Activated T-cell treated with anti-CD3 and anti-CD28 coated beads for 4 hours (primary cell): ENCODE data around the gene CHCT1.
"Not testable (repeated sequence)": the region's sequence is repeated elsewhere in the genome, so short reads cannot be mapped to it uniquely, and the experiment has no call there.

Experiments used
- DNase-seq: peaks from one replicate; pipeline ENCODE4 v3.0.0-alpha.2; 2020

CHCT1 gene

DNA sequence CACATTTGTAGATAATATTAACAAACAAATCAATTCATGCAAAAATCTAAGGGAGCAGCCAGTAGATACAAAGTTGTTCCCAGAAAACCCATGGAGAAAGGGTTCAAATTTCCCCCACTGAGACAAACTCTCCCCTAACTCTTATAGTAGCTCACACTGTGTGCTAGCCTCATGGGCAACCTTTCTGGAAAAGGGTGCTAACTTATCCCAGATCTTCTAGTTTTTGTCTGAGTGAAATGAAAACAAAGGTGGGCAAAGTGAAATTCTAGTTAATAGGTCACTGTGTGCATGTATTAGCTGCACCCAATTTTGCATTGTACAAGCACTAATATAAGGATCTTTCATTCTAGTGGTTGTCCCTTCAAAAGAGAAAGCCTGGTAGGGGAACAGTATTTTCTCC is 20.5 kb upstream of the CHCT1 start:
- DNase-seq = no peak

DNA sequence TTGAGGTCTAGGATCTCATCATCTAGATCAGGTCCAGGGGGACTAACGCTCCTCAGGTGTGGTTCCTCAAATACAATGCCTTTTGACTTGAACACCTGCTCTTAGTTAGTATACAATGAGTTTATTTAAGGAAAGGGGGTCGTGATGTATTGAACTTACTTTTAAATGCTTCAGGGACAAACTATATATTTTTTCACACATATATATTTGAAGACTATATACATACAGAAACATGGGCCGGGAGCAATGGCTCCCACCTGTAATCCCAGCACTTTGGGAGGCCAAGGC is 18.8 kb upstream of the CHCT1 start:
- no peak for DNase-seq

DNA sequence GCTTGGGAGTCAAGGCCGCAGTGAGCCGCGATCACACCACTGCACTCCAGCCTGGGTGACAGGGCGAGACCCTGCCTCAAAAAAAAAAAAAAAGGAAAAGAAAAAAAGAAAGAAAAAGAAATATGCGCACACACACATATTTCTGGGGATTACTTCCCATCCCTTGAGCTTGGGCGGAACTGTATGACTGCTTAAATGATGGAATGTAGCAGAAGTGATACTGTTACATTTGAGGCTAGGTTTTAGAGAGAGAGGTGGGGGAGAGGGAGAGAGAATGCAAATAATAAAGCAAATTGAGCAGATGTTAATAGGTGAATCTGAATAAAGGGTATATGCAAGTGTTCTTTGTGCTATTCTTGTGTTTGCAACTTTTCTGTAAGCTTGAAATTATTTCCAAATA is 18.3 kb upstream of the CHCT1 start:
- DNase-seq = no peak

DNA sequence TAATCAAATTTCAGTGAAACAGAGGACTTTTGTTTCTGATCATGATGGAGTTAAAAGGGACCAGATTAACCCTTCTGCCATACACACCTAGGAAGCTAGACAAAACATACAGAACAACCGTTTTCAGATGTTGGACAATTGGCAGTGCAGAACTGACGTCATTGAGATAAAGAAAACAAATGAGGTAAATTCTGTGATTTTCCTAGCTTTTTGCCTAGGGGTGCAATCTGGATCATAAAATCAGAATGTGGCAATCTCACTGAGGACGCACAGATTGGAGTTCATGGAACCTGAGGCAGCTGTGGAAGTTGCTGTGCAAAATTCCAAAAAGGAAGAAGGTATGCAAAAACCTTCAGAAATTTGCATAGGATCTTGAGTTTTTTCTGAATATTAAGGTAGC is 15.4 kb upstream of the CHCT1 start:
- DNase-seq = no peak

DNA sequence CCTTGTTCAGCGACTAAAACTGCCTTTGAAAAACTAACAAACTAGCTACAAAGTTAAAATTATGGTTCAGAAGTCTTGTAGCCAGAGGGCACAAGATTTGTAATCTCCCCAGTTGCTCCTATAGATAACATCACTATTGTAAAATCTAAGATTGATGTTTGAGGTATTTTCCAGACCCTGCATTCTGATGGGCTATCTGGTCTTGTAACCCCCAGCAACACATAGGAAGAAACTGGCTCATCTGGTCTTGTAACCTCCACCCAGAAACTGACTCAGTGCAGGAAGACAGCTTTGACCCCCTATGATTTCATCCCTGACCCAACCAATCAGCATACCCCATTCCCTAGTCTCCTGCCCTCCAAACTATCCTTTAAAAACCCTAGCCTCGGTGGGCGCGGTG is 12.3 kb upstream of the CHCT1 start:
- no peak for DNase-seq

DNA sequence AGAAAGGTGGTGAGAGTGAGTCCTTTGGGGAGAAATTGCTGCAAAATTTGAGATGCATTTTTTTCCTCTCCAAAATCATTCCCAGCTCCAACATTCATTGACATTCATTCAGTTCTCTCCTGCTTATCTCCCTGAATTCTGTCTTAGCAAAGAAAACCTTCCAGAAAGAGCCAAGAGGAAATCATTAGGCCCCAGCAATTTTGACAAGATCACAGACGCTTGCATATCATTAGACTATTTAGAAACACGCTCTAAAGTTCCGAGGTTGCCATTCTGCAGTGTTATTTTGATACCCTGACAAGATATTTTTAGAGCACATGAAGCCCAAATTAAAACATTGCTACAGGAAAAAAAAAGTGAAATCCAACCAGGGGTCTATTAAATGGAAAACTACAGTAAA is 9.6 kb upstream of the CHCT1 start:
- DNase-seq = no peak

DNA sequence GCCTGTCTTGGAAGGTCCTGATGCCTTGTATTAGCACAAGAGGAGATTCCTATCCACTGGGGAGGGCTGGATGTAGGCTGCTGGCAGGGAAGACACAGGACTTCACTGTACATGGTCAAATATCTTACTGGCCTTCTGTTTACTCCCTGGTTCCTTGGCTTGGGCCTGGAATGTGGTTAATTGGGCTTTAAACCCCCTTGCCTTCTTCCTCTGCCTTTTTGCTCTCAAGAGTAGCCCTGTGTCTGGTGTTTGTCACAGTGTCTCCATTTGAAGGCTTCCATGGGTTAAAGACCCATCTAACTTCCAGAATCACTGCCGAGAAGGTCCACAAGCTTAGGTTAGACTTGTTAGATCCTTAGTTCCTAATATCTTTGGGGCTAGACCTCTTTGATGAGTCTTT is 7.1 kb upstream of the CHCT1 start:
- no peak for DNase-seq

DNA sequence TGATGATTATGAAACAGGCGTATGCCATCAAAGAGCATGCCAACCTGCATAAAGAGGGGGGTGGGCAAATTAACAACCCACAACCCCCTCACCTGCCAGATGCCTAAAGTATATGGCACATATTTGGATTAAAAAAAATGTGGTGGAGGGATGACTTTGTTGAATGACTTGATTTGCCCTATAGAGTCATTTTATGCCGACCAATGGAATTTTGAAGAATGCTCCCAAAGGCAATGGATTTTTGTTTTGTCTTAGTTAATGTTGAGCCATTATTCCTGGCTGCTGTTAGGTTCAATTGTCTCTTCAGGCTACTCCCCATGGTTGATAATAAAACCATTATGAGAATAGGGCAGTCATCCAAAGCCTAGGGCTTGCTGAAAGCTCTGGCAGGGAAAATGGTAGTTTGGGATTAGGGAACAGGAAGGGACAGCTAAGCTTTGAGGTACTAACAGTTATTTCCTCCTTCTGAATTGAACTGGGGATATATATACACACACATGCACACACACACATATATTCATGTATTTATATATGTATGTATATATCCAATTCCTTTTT is 5.8 kb upstream of the CHCT1 start:
- DNase-seq = no peak

DNA sequence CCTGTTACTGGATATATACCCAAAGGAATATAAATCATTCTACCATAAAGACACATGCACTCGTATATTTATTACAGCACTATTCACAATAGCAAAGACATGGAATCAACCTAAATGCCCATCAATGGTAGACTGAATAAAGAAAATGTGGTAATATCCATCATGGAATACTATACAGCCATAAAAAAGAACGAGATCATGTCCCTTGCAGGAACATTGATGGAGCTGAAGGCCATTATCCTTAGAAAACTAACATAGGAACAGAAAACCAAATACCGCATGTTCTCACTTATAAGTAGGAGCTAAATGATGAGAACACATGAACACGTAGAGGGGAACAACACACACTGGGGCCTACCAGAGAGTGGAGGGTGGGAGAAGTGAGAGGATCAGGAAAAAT is 3.3 kb upstream of the CHCT1 start:
- not testable (repeated sequence) for DNase-seq

DNA sequence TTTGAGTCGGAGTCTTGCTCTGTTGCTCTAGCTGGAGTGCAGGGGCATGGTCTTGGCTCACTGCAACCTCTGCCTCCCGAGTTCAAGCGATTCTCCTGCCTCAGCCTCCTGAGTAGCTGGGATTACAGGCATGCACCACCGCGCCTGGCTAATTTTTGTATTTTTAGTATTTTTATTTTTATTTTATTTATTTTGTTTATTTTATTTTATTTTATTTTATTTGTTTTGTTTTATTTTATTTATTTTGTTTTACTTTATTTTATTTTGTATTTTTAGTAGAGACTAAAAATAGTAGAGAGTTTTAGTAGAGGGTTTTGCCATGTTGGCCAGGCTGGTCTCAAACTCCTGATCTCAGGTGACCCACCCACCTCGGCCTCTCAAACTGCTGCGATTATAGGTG is 2.4 kb upstream of the CHCT1 start:
- DNase-seq = not testable (repeated sequence)

DNA sequence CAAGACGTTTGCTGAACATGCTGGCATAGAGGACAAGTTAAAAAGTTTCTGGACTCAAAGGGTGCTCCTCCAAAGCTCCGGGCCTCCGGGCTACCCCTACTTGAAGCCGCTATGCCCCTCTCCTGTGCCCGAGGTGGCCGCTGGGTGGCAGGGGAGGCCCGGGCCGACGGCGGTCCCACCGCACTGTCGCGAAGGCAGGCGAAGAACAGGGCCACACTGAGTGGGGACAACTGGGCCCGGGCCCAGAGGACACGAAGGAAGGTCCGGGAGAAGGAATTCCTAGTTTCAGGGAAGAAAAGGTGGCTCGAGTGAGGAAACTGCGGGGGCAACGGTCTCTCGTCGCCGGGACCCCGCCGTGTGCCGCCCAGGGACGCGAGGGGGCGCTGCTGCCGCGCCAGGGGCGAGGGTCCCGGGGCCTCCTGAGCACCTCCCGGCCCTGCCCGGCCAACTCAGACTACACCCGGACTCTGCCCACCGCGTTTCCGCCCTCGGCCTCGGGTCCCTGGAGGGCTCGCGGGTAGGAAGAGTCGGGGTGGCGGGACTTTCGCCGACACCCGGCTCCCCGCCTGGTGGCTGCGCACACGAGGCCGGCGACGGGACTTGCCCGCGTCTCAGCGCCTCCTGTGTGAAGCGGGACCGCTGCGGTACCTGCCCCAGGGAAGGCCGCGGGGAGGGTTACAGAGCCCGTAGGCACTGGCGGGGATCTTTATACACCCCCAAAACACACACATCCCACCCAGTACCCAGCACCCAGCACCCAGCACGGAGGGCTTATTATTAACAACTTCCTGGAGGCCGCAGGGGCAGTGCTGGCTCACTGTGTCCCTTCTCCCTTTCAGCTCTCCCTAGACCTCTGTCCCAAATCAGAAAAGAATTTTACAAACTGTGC is 772 bp upstream of the CHCT1 start:
- DNase-seq = peak; percentile 66

DNA sequence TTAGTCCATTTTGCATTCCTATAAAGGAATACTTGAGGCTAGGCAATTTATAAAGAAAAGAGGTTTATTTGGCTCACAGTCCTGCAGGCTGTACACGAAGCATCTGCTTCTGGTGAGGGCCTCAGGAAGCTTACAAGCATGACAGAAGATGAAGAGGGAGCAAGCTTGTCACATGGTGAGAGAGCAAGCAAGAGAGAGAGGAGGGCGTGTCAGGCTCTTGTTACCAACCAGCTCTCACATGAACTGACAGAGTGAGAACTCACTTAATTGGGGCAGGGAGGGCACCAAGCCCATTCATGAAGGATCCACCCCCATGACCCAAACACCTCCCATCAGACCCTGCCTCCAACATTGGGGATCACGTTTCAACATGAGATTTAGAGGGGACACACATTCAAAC is 1.6 kb downstream of the CHCT1 start:
- DNase-seq = no peak

DNA sequence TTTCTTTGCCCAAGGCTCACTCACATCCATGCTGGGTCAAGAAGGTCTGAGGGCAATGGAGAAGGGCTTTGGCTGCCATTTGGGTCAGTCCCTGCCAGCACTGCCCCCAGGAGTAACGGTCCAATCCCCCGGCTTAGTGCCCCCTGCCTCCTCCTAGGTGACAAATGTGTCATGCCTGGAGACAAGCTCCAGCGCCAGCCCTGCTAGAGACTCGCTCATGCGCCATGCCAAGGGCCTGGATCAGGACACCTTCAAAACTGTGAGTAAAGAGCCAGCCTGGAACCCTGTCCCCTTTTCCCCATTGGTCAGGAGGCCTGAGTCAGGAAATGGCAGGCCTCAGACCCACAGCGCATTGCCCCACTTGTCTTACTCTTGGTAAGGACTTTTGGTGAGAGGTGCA is 3.3 kb downstream of the CHCT1 start:
- no peak for DNase-seq

DNA sequence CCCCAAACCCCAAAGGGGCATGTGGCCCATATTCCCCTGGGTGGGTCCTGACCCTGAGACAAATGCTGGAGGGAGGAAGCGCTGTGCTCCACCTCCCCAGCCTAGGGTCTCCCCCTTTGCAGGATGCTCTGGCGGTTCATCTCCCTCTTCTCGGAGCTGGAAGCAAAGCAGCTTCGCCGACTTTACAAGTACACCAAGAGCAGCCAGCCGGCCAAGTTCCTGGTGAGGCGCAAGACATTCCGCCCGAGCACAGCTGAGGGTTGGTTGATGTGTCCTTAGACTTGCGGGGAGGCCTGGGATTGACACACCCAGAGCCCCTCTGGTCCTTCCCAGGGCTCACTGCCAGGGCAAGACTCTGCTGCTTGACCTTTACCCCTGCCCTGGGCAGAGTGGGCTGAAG is 4.3 kb downstream of the CHCT1 start:
- DNase-seq = no peak

DNA sequence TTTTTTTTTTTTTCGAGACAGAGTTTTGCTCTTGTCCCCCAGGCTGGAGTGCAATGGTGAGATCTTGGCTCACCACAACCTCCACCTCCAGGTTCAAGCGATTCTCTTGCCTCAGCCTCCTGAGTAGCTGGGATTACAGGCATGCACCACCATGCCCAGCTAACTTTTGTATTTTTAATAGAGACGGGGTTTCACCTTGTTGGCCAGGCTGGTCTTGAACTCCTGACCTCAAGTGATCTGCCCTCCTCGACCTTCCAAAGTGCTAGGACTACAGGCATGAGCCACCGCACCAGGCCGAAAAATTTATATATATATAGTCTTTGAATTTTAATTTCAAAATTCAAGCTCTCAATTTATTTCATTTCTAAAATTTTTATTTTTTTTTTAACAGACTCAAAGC is 6.2 kb downstream of the CHCT1 start:
- DNase-seq = not testable (repeated sequence)

DNA sequence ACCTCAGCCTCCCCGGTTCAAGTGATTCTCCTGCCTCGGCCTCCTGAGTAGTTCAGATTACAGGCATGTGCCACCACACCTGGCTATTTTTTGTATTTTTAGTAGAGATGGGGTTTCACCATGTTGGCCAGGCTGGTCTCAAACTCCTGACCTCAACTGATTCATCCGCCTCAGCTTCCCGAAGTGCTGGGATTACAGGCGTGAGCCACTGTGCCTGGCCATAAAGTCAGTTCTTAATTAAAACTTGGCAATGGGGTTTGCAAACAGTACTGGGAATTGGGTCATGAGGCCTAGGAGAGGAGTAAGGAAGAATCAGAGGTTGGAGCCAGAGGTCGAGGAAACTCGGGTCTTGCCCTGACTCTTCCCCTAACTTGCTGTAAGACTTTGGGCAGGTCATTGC is 8.3 kb downstream of the CHCT1 start:
- not testable (repeated sequence) for DNase-seq

DNA sequence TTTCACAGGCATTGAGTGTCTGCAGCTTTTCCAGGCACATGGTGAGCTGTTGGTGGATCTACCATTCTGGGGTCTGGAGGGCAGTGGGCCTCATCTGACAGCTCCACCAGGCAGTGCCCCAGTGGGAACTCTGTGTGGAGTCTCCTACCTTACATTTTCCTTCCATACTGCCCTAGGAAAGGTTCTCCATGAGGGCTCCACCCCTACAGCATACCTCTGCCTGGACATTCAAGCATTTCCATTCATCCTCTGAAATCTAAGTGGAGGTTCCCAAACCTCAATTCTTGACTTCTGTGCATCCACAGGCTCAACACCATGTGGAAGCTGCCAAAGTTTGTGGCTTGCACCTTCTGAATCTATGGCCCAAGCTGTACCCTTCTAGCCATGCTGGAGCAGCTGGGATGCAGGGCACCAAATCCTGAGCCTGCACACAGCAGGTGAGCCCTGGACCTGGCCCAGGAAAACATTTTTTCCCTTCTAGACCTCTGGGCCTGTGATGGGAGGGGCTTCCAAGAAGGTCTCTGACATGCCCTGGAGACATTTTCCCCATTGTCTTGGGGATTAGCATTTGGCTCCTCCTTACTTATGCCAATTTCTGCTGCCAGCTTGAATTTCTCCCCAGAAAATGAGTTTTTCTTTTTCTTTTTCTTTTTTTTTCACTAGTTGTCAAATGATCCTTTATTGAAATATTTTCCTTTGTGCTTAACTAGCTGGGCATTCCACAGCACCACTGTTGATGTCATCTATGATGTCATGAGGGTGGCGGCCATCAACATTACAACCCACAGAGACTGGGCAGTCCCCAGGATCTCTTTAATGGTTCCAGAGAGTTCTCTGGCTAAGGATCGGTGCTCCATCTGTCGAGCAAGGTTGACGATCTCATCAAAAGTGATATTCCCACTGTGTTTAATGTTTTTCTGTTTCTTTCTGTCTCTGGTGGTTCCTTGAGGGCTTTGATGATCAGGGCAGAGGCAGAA is 11.0 kb downstream of the CHCT1 start:
- DNase-seq = not testable (repeated sequence)

DNA sequence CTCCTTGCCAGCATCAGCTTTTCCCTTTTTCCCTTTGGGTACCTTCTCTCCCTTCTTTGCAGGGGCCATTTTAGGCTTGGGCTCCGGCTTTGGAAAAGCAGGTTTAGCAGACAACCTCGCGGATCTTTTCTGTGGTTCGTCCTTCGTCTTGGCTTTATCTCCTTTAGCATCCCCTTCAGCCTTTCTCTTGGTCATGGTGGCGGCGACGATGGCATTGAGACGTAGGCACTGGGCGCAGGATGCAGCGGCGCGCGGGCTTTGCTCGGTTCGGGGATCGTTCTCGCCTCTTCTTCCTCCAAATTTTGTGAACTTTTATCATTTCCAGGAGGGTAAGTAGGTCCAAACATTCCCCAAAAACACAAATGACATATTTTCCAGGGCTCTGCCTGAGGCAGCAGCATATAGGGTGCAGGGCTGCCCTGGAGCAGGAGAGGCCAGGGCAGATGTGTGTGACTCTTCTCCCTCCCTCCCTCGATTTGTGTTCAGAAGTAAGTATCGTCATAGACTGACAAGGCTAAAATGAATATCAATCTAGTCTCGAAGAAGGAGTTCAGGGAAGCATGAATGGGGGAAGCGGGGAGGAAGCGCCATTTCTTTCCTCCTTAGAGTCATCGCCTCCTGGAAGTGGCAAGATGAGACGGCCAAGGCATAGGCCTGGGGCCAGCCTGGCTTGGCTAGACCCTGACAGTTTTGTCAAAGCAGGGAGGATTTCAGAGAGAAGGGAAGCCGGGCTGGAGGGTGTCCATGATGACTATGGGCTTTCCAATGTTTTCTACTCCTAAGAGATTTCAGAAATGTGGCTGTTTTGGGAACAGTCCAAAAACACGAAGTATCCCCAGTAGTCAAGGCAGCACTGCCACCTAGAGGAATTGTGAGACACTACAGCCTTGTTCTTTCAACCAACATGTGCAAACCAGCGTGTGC is 13.2 kb downstream of the CHCT1 start:
- peak; percentile 47 for DNase-seq

DNA sequence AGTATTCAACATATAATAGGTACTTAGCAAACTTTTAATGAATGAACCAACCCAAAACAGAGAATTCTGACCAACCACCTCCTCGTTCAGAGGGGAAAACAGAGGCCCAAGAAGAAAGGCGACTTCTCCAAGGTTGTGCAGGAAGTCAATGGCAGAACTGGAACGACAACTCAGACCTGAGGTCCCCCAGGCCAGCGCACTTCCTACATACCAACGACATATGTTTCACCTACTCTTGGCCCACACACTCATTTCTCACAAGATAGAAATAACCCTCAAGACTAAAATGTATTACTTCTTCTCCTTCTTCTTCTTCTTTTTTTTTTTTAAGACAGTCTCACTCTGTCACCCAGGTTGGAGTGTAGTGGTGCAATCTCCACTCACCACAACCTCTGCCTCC is 14.4 kb downstream of the CHCT1 start:
- DNase-seq = no peak

DNA sequence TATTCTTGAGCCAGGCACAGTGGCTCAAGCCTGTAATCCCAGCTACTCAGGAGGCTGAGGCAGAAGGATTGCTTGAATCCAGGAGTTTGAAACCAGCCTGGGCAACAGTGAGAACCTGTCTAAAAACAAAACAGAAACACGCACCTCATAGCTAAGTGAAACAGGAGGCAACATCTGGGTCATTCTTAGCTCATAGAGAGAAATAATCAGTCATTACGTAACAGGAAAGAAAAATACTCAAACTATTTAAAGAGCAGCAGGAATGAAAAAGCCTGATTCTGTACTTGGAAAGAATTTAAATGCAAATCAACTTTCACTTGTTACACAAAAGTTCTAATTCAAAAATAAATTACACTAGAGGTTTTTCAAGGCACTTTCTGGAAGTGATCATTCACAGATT is 17.2 kb downstream of the CHCT1 start:
- DNase-seq = no peak

DNA sequence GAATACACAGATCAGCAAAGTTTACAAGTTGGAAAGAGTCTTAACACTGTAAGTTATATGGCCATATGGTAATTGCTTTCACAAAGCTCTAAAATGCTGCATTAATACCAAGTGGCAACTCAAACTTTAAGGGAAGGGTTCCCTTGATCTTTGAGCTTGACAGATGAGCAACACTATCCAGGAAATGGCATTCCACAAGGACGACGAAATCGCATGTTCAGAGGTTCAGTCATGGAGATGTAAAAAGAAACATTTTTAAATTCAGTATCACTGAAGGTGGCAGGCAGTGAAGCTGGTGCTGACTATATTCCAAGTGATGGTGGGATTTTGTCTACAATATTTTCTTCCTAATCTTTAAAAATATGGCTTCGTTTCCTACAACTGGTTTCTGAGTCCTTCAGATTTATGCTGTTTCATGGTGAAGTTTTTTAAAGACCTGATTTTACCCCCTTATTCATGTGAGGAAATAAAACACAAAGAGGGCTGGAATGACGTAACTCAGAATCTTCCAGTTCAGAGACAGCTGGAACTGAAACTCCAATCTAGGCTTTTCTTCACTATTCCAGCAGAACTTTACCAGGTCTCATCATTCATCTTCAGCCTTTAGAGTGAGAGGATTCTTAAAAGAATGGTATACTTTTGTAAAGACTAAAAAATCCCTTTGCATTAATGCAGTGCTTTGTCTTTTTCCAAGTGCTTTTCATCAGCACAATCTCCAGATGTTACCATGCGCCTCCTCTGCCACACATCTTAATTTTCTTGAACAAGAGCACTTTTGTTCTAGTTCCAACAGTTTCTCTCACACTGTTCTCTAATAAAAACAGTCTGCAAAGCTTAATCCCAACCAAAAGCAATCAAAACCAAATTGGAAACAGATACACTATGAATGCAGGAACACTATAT is 20.2 kb downstream of the CHCT1 start:
- no peak for DNase-seq

DNA sequence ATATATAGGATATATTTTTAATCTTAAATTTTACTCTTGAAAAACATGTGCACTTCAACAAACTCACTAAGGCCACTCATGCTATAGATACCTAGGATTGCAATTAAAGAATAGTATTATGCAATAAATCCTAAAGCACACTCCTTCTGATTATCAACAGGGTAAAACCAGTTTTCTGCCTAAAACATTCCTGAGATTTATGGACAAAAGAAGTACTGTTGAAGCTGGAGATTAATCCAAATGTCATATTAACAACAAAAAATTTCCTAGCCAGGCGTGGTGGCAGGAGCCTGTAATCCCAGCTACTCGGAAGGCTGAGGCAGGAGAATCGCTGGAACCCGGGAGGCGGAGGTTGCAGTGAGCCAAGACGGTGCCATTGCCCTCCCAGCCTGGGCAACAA is 21.4 kb downstream of the CHCT1 start:
- DNase-seq = no peak
